ENCODE results near the gene STAM. TPM values are rescaled to one million over a fixed set of nuclear protein-coding genes. Genes with fewer than 3 reads are reported as not detected.

STAM gene
- polyA plus RNA-seq, 1 of the 3 experiments (the other 2 are of a cell fraction) = 19.1 TPM

DNA sequence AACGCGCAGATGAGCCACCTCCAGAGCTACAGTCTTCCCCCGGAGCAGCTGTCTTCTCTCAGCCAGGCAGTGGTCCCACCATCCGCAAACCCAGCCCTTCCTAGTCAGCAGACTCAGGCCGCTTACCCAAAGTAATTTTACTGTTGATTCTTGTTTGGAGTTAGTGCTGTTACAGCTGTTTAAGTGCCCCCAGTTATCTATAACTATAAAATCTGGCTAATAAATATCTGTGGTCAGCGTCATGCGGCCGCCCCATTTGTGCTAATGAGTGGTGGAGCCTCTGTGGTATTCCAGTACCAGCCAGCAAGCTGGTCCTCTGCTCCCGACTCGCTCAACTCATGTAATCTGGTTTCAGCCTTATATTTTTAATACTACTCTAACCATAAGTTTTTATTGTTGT lies 64.9 kb downstream of the STAM start:
- no peaks in the 10 kb centered on the region for H3K9me2 ChIP-seq
- DNase-seq = no peak
- peaks cover 0 to 2% of the 10 kb centered on the region in 2 experiments; a peak in 1 of 4 replicates for H3K4me1 ChIP-seq (ENCODE audit: control insufficient read depth in 1 of 2, insufficient read depth in 2 of 2, low read depth in 1 of 2, low read length in 1 of 2)
- no peak overlapping the region for H2AFZ ChIP-seq (ENCODE audit: low read depth)
- peaks cover 6% of the 10 kb centered on the region for H3F3A ChIP-seq (replicated peaks; ENCODE audit: insufficient read depth)
- H3K79me2 ChIP-seq (ENCODE audit: insufficient read depth) = no peaks in the 10 kb centered on the region
- no peak overlapping the region for H3K4me3 ChIP-seq (ENCODE audit: low read depth in 2 of 2, low read length in 1 of 2)
- H3K36me3 ChIP-seq (replicated peaks in 1 of 2; ENCODE audit: control insufficient read depth in 1 of 2, insufficient read depth in 2 of 2, low read length in 1 of 2) = peaks cover 30 to 63% of the 10 kb centered on the region in 2 experiments
- TF ChIP-seq MAX (IDR thresholded peaks at IDR 0.05; ENCODE audit: low read depth) (no peak), FOXJ3 (CRISPR knock-in tag; IDR thresholded peaks at IDR 0.05) (no peak), JUND (IDR thresholded peaks at IDR 0.05) (no peak), RCOR1 (IDR thresholded peaks at IDR 0.05; ENCODE audit: low read length) (no peak), CHD2 (IDR thresholded peaks at IDR 0.05; ENCODE audit: low read length, partially characterized antibody) (no peak), USF1 (IDR thresholded peaks at IDR 0.05; ENCODE audit: borderline replicate concordance, low read depth) (no peak)
- TF ChIP-seq, protein P1, sequence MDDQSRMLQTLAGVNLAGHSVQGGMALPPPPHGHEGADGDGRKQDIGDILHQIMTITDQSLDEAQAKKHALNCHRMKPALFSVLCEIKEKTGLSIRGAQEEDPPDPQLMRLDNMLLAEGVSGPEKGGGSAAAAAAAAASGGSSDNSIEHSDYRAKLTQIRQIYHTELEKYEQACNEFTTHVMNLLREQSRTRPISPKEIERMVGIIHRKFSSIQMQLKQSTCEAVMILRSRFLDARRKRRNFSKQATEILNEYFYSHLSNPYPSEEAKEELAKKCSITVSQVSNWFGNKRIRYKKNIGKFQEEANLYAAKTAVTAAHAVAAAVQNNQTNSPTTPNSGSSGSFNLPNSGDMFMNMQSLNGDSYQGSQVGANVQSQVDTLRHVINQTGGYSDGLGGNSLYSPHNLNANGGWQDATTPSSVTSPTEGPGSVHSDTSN (IDR thresholded peaks at IDR 0.05) = no peak
- H3K27me3 ChIP-seq (ENCODE audit: insufficient read depth) = no peaks in the 10 kb centered on the region
- no peak overlapping the region for H3K4me2 ChIP-seq
- no peaks in the 10 kb centered on the region for H4K20me1 ChIP-seq (ENCODE audit: insufficient read depth)
- H3K9ac ChIP-seq = no peak overlapping the region
- POLR2A ChIA-PET = no interaction called here
- H3K27ac ChIP-seq (ENCODE audit: low read depth in 2 of 2, low read length in 1 of 2) = no peak overlapping the region
- H3K9me3 ChIP-seq = no peaks in the 10 kb centered on the region
- CTCF ChIA-PET = no interaction called here
- WGBS (ENCODE audit: low lambda C conversion rate) = 97% methylated on average over 10 of the region's 10 CpGs

- peaks cover 6% of the 10 kb centered on the region for H3F3A ChIP-seq (replicated peaks; ENCODE audit: insufficient read depth)
- WGBS (ENCODE audit: low lambda C conversion rate) = 89% methylated on average over 5 of the region's 5 CpGs
- H4K20me1 ChIP-seq (ENCODE audit: insufficient read depth) = no peaks in the 10 kb centered on the region
- no peak for DNase-seq
- H2AFZ ChIP-seq (ENCODE audit: low read depth) = no peak overlapping the region
- POLR2A ChIA-PET = no interaction called here
- H3K4me1 ChIP-seq (ENCODE audit: control insufficient read depth in 1 of 2, insufficient read depth in 2 of 2, low read depth in 1 of 2, low read length in 1 of 2) = peaks cover 0 to 2% of the 10 kb centered on the region in 2 experiments; a peak in 1 of 4 replicates
- CTCF ChIA-PET = interaction anchor here (1.2 to 1.7 kb wide), 2 partner anchors 29 to 37 kb away, joined by 3 to 4 read pairs; no protein-coding TSS in a partner anchor
- H3K36me3 ChIP-seq (replicated peaks in 1 of 2; ENCODE audit: control insufficient read depth in 1 of 2, insufficient read depth in 2 of 2, low read length in 1 of 2) = peaks cover 36 to 65% of the 10 kb centered on the region in 2 experiments
- no peak overlapping the region for H3K27ac ChIP-seq (ENCODE audit: low read depth in 2 of 2, low read length in 1 of 2)
- H3K79me2 ChIP-seq (ENCODE audit: insufficient read depth) = no peaks in the 10 kb centered on the region
- H3K27me3 ChIP-seq (ENCODE audit: insufficient read depth) = no peaks in the 10 kb centered on the region
- no peak overlapping the region for H3K4me2 ChIP-seq
- no peaks in the 10 kb centered on the region for H3K9me2 ChIP-seq
- no peak overlapping the region for H3K4me3 ChIP-seq (ENCODE audit: low read depth in 2 of 2, low read length in 1 of 2)
- TF ChIP-seq USF1 (IDR thresholded peaks at IDR 0.05; ENCODE audit: borderline replicate concordance, low read depth) (no peak), RXRA (IDR thresholded peaks at IDR 0.05; ENCODE audit: borderline replicate concordance, low read depth) (no peak), ZBTB33 (IDR thresholded peaks at IDR 0.05; ENCODE audit: borderline replicate concordance, low read depth) (no peak), TCF12 (IDR thresholded peaks at IDR 0.05) (no peak), FOXJ3 (CRISPR knock-in tag; IDR thresholded peaks at IDR 0.05) (no peak), EP300 (IDR thresholded peaks at IDR 0.05; ENCODE audit: borderline replicate concordance in 1 of 2, low read depth in 1 of 2, low read length in 1 of 2) (no peak), YY1 (IDR thresholded peaks at IDR 0.05; ENCODE audit: low read depth) (no peak)
- no peak overlapping the region for H3K9ac ChIP-seq
- H3K9me3 ChIP-seq = no peaks in the 10 kb centered on the region
These were observed 65.5 kb downstream of the STAM start for GRCh38 chr10:17709492-17709891.

All from SK-N-SH (cell line).